ENCODE data around the gene SPATA6L. TPM values are rescaled to one million over a fixed set of nuclear protein-coding genes. Genes with fewer than 3 reads are reported as not detected.
A peak's percentile ranks its signal among the peaks of the same experiment; 100 is the strongest.

The SPATA6L gene
- total and polyA plus RNA-seq, 4 donors = 1.6 to 6.2 (median 2.2) TPM

- peak overlapping the region; percentile 47 to 58 for H3K27ac ChIP-seq (ENCODE audit: low read depth in 1 of 2, low read length in 2 of 2)
- WGBS = 70% methylated on average over 4 of the region's 4 CpGs
These were observed 8.7 kb downstream of the SPATA6L start for GRCh38 chr9:4657426-4658159.

More at GRCh38 chr9:4657426-4658159, 8.7 kb downstream of the SPATA6L start:
- H3K9ac ChIP-seq (ENCODE audit: low read depth in 1 of 2, low read length in 2 of 2) = peak overlapping the region in 1 of 2 donors; percentile 64
- peaks cover 8 to 16% (median 11%) of the 10 kb centered on the region in 4 donors for H3K4me1 ChIP-seq (ENCODE audit: control insufficient read depth in 4 of 4, insufficient read depth in 4 of 4, low read length in 3 of 4)
- no peaks in the 10 kb centered on the region for H3K9me3 ChIP-seq (ENCODE audit: control insufficient read depth in 4 of 4, low read length in 3 of 4)
- peaks cover 0 to 3% (median 0%) of the 10 kb centered on the region in 4 donors for H3K36me3 ChIP-seq (ENCODE audit: control insufficient read depth in 4 of 4, insufficient read depth in 3 of 4, low read depth in 1 of 4, low read length in 3 of 4)
- no peak overlapping the region for H3K4me3 ChIP-seq (ENCODE audit: low read depth in 1 of 3, low read length in 3 of 3)
- no peak for DNase-seq (ENCODE audit: low spot score)
- H3K27me3 ChIP-seq (ENCODE audit: control insufficient read depth in 4 of 4, insufficient read depth in 4 of 4, low read length in 3 of 4) = no peaks in the 10 kb centered on the region
- TF ChIP-seq FOXA2 (IDR thresholded peaks at IDR 0.05) (peak; percentile 83), HNF4A (conservative IDR thresholded peaks at IDR 0.05) (peak; percentile 43 to 46), REST (IDR thresholded peaks at IDR 0.05) (no peak), GABPA (IDR thresholded peaks at IDR 0.05 in 1 of 2, conservative IDR thresholded peaks at IDR 0.05 in 1 of 2) (no peak), FOXA1 (IDR thresholded peaks at IDR 0.05) (peak; percentile 45), SP1 (IDR thresholded peaks at IDR 0.05) (peak; percentile 64), RXRA (IDR thresholded peaks at IDR 0.05) (peak; percentile 19 to 37), EGR1 (IDR thresholded peaks at IDR 0.05; ENCODE audit: low read depth in 2 of 2) (no peak), ZBTB33 (IDR thresholded peaks at IDR 0.05) (peak; percentile 11), HNF4G (IDR thresholded peaks at IDR 0.05) (no peak), RAD21 (IDR thresholded peaks at IDR 0.05) (peak; percentile 33 to 50), NR2F2 (IDR thresholded peaks at IDR 0.05) (no peak), MAX (IDR thresholded peaks at IDR 0.05) (no peak), TAF1 (conservative IDR thresholded peaks at IDR 0.05) (no peak), ATF3 (IDR thresholded peaks at IDR 0.05) (no peak), YY1 (IDR thresholded peaks at IDR 0.05) (peak; percentile 36), CTCF (IDR thresholded peaks at IDR 0.05; ENCODE audit: low read depth, low read length, missing input control) (no peak), JUND (IDR thresholded peaks at IDR 0.05) (no peak)

Measured in liver (tissue), 9 donors.